A549 (cell line): ENCODE measurements around the gene RHBG. TPM values are rescaled to one million over a fixed set of nuclear protein-coding genes. Genes with fewer than 3 reads are reported as not detected.

Experiments
- ATAC-seq, 2 experiments: fragments of 200-7000 bp in 1 of 2; fragments of >200 bp in 1 of 2; cut with Nextera tagmentation in 1 of 2; cut with Tn5 transposase in 1 of 2; 3 replicates each; pipeline versions ENCODE4 v1.8.0 to v1.9.1; 2018 to 2020; ENCODE audit warnings: mild to moderate bottlenecking in 1 of 2, moderate library complexity in 1 of 2
- CTCF ChIA-PET: fragments of 300-600 bp; sonication (Branson Sonifier 250); formaldehyde crosslinking; extraction: SDS; loops from one replicate; lab custom pipeline; 2021; ENCODE audit warnings: antibody characterized with exemption, inconsistent platforms; lab: Yijun Ruan, JAX
- POLR2A ChIA-PET: fragments of 350-600 bp; formaldehyde crosslinking; extraction: SDS; loops from one replicate; lab custom pipeline; 2021; ENCODE audit warnings: antibody characterized with exemption, inconsistent platforms; lab: Yijun Ruan, JAX
- DNase-seq, 2 experiments: peaks; one replicate each; pipeline versions ENCODE4 v3.0.0 to v3.0.0-alpha.2; 2011 to 2016; ENCODE audit warnings: low read depth in 1 of 2, low spot score in 1 of 2
- FAIRE-seq: peaks from 2 replicates; lab custom pipeline; 2011; peaks lifted over from hg19 to GRCh38; lab: Jason Lieb, UNC
- H3K27ac ChIP-seq, 2 experiments: fragments of >200 bp; sonication (Bioruptor Twin); formaldehyde crosslinking; 3 replicates each; pipeline ENCODE4 v1.5.1; 2016 to 2017
- H3K4me1 ChIP-seq: fragments of >200 bp; sonication (Bioruptor Twin); formaldehyde crosslinking; 3 replicates; pipeline ENCODE4 v1.6.1; 2016
- H3K4me2 ChIP-seq: fragments of >200 bp; sonication (Bioruptor Twin); formaldehyde crosslinking; 3 replicates; pipeline ENCODE4 v1.6.1; 2016
- H3K4me3 ChIP-seq: fragments of >200 bp; sonication (Bioruptor Twin); formaldehyde crosslinking; 3 replicates; pipeline ENCODE4 v1.5.1; 2016
- H3K9me3 ChIP-seq: fragments of >200 bp; sonication (Bioruptor Twin); formaldehyde crosslinking; 3 replicates; pipeline ENCODE4 v1.6.1; 2016
- HEYL ChIP-seq: fragments of 250-450 bp; sonication (Bioruptor Pico); IDR thresholded peaks from 2 replicates; pipeline ENCODE4 v1.8.0; 2021; ENCODE audit warnings: mild to moderate bottlenecking, moderate library complexity
- HOXA7 ChIP-seq: fragments of 250-450 bp; sonication (Bioruptor Pico); IDR thresholded peaks from 2 replicates; pipeline ENCODE4 v1.5.0; 2020; ENCODE audit warnings: mild to moderate bottlenecking, moderate library complexity
- KDM1A ChIP-seq: fragments of 200-600 bp; sonication (generic); IDR thresholded peaks from 2 replicates; pipeline ENCODE4 v1.6.1; 2016; ENCODE audit warnings: low read depth, mild to moderate bottlenecking
- KDM5A ChIP-seq: fragments of 200-600 bp; sonication (generic); IDR thresholded peaks from 2 replicates; pipeline ENCODE4 v1.6.1; 2016; ENCODE audit warnings: antibody characterized with exemption, mild to moderate bottlenecking
- MAFK ChIP-seq: fragments of 450-650 bp; IDR thresholded peaks from 2 replicates; pipeline ENCODE4 v1.6.1; 2014; ENCODE audit not compliant: partially characterized antibody
- RAD21 ChIP-seq, 2 experiments: fragments of >200 bp in 1 of 2; sonication (Bioruptor Twin) in 1 of 2; formaldehyde crosslinking in 1 of 2; IDR thresholded peaks in 1 of 2; conservative IDR thresholded peaks in 1 of 2; 2 replicates in 1 of 2; 3 replicates in 1 of 2; pipeline ENCODE4 v1.6.1; 2012 to 2018; ENCODE audit warnings: inconsistent platforms in 1 of 2
- RARB ChIP-seq: fragments of 250-450 bp; sonication (Bioruptor Pico); IDR thresholded peaks from 2 replicates; pipeline ENCODE4 v1.8.0; 2021; ENCODE audit warnings: mild to moderate bottlenecking, moderate library complexity
- RCOR1 ChIP-seq: fragments of 150-350 bp; IDR thresholded peaks from 2 replicates; pipeline ENCODE4 v1.6.1; 2014; ENCODE audit warnings: antibody characterized with exemption, low read length, low read depth
- RNF2 ChIP-seq: fragments of 200-600 bp; sonication (generic); IDR thresholded peaks from 2 replicates; pipeline ENCODE4 v1.6.1; 2016; ENCODE audit warnings: low read depth, mild to moderate bottlenecking, antibody characterized with exemption, moderate library complexity, borderline replicate concordance
- SMC3 ChIP-seq: fragments of >200 bp; sonication (Bioruptor Twin); formaldehyde crosslinking; IDR thresholded peaks from 3 replicates; pipeline ENCODE4 v1.6.1; 2018; ENCODE audit warnings: inconsistent platforms
- USF2 ChIP-seq: fragments of 450-650 bp; IDR thresholded peaks from 2 replicates; pipeline ENCODE4 v1.6.1; 2014; ENCODE audit warnings: antibody characterized with exemption
- ZSCAN20 ChIP-seq: fragments of 250-450 bp; sonication (Bioruptor Pico); IDR thresholded peaks from 2 replicates; pipeline ENCODE4 v1.8.0; 2022; ENCODE audit warnings: mild to moderate bottlenecking, moderate library complexity
- WGBS: methylation state at CpG from one replicate; pipeline ENCODE4 v1.1.6; 2017; ENCODE audit errors: missing lambda C conversion rate; 5-methylcytosine and 5-hydroxymethylcytosine counted together
- polyA plus RNA-seq, 4 experiments: library from polyadenylated mRNA; depleted of rRNA in 3 of 4; stranded (reverse); fragments of >200 nt; fragmentation: RNase III in 1 of 4; extraction: RNeasy Plus Mini Kit Qiagen cat#74134 plus additional on column Dnase treatment in 1 of 4; gene quantifications; 2 replicates in 3 of 4; 3 replicates in 1 of 4; pipeline ENCODE4 v1.2.3, GENCODE V29; 2011 to 2017
- TF ChIP-seq, protein P1 (sequence below): fragments of 200-600 bp; sonication (generic); IDR thresholded peaks from 2 replicates; pipeline ENCODE4 v1.6.1; 2016; ENCODE audit warnings: antibody characterized with exemption, mild to moderate bottlenecking, moderate library complexity
- TF ChIP-seq, protein P2 (sequence below): IDR thresholded peaks from 2 replicates; pipeline ENCODE4 v1.6.1; 2012; ENCODE audit warnings: low read depth, borderline replicate concordance
- TF ChIP-seq, protein P3 (sequence below): IDR thresholded peaks from 2 replicates; pipeline ENCODE4 v1.6.1; 2012
- TF ChIP-seq, protein P4 (sequence below): fragments of >200 bp; sonication (Bioruptor Twin); formaldehyde crosslinking; IDR thresholded peaks from 3 replicates; pipeline ENCODE4 v1.5.1; 2016

Gene RHBG
- polyA plus RNA-seq, 2 of the 4 experiments (the other 2 are of a cell fraction), result 0.06 TPM; not detected in 1

GRCh38 chr1:156379420-156380165, 10.6 kb downstream of the RHBG start:
- 12% methylated on average over 3 of the region's 3 CpGs for WGBS
- Histone ChIP-seq H3K4me1 (peaks cover 18% of the 10 kb centered on the region), H3K4me2 (peak overlapping the region; percentile 20), H3K9me3 (no peaks in the 10 kb centered on the region), H3K4me3 (no peak overlapping the region), H3K27ac (peak overlapping the region; percentile 23 to 62; a peak in 4 of 6 replicates)
- TF ChIP-seq RCOR1, result no peak
- no peak for TF ChIP-seq RNF2
- no peak for TF ChIP-seq RARB (CRISPR knock-in tag)
- TF ChIP-seq USF2, result no peak
- no peak for TF ChIP-seq ZSCAN20
- no peak for TF ChIP-seq HEYL (CRISPR knock-in tag)
- CTCF ChIA-PET, result interaction anchor here (0.5 to 31.5 kb wide), 10 partner anchors 10 to 343 kb away, joined by 3 to 543 read pairs (median 4); partner anchors contain the start of gene RHBG
- ATAC-seq (peak in 1 of 2 experiments; percentile 64; a peak in 3 of 6 replicates), DNase-seq (peak; percentile 50 to 58), FAIRE-seq (no peak)
- POLR2A ChIA-PET, result interaction anchor here (0.6 to 0.9 kb wide), 2 partner anchors 66 to 80 kb away, joined by 5 read pairs; no protein-coding TSS in a partner anchor

DNA sequence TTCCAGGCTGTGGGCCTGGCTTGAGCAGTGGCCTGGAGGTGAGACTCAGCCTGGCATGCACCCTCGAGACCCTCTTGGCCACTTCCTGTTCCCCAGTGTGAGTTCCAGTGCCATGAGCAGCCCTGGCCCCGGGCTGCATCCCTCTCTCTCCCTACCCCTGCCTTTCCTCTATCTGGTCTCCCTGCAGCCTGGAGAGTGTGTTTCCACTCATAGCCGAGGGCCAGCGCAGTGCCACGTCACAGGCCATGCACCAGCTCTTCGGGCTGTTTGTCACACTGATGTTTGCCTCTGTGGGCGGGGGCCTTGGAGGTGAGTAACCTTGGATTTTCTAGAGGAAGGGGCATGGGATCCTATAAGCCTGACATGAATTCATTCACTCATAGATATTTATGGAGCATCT, 13.6 kb downstream of the RHBG start:
- no peak overlapping the region for H3K4me2 ChIP-seq
- peaks cover 8% of the 10 kb centered on the region for H3K4me1 ChIP-seq
- TF ChIP-seq, protein P1, sequence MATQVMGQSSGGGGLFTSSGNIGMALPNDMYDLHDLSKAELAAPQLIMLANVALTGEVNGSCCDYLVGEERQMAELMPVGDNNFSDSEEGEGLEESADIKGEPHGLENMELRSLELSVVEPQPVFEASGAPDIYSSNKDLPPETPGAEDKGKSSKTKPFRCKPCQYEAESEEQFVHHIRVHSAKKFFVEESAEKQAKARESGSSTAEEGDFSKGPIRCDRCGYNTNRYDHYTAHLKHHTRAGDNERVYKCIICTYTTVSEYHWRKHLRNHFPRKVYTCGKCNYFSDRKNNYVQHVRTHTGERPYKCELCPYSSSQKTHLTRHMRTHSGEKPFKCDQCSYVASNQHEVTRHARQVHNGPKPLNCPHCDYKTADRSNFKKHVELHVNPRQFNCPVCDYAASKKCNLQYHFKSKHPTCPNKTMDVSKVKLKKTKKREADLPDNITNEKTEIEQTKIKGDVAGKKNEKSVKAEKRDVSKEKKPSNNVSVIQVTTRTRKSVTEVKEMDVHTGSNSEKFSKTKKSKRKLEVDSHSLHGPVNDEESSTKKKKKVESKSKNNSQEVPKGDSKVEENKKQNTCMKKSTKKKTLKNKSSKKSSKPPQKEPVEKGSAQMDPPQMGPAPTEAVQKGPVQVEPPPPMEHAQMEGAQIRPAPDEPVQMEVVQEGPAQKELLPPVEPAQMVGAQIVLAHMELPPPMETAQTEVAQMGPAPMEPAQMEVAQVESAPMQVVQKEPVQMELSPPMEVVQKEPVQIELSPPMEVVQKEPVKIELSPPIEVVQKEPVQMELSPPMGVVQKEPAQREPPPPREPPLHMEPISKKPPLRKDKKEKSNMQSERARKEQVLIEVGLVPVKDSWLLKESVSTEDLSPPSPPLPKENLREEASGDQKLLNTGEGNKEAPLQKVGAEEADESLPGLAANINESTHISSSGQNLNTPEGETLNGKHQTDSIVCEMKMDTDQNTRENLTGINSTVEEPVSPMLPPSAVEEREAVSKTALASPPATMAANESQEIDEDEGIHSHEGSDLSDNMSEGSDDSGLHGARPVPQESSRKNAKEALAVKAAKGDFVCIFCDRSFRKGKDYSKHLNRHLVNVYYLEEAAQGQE, result no peak
- TF ChIP-seq KDM1A (no peak), USF2 (no peak), HOXA7 (CRISPR knock-in tag) (no peak), KDM5A (no peak)
- TF ChIP-seq, protein P2, sequence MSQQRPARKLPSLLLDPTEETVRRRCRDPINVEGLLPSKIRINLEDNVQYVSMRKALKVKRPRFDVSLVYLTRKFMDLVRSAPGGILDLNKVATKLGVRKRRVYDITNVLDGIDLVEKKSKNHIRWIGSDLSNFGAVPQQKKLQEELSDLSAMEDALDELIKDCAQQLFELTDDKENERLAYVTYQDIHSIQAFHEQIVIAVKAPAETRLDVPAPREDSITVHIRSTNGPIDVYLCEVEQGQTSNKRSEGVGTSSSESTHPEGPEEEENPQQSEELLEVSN, result no peak
- TF ChIP-seq, protein P3, sequence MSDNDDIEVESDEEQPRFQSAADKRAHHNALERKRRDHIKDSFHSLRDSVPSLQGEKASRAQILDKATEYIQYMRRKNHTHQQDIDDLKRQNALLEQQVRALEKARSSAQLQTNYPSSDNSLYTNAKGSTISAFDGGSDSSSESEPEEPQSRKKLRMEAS, result no peak
- CTCF ChIA-PET, result interaction anchor here (0.6 to 31.5 kb wide), 13 partner anchors 18 to 314 kb away, joined by 3 to 543 read pairs (median 10); partner anchors contain the start of gene RHBG
- no peak overlapping the region for H3K4me3 ChIP-seq
- FAIRE-seq (no peak), ATAC-seq (peak; percentile 14 to 31; a peak in 3 of 6 replicates), DNase-seq (no peak)
- POLR2A ChIA-PET, result no interaction called here
- H3K9me3 ChIP-seq, result no peaks in the 10 kb centered on the region
- H3K27ac ChIP-seq, result no peak overlapping the region
- 47% methylated on average over 7 of the region's 7 CpGs for WGBS

DNA sequence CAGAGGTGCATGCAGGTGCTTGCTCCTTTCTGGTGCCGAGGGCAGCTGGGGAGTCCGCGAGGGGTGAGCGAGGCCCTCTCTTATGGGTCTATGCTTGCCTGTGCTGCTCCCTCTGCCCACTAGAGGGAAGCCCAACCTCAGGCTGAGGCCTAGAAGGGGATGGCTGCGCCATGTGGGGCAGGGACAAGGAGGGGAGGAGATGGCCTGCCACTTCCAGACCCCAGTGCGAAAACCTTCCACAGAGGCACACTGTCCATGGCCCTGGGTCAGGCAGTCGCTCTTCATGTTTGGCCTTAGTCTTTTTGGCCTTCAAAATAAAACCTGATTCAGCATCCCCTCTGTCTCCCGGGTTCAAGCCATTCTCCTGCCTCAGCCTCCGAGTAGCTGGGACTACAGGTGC, 14.0 kb downstream of the RHBG start:
- no peak overlapping the region for H3K4me2 ChIP-seq
- ATAC-seq (peak; percentile 90 to 95), FAIRE-seq (no peak), DNase-seq (peak; percentile 75 to 88)
- H3K4me3 ChIP-seq, result no peak overlapping the region
- TF ChIP-seq MAFK, result peak; percentile 48
- peak; percentile 85 to 92 for TF ChIP-seq RAD21 (conservative IDR thresholded peaks at IDR 0.05 in 1 of 2, IDR thresholded peaks at IDR 0.05 in 1 of 2)
- no peak for TF ChIP-seq ZSCAN20
- TF ChIP-seq, protein P4, sequence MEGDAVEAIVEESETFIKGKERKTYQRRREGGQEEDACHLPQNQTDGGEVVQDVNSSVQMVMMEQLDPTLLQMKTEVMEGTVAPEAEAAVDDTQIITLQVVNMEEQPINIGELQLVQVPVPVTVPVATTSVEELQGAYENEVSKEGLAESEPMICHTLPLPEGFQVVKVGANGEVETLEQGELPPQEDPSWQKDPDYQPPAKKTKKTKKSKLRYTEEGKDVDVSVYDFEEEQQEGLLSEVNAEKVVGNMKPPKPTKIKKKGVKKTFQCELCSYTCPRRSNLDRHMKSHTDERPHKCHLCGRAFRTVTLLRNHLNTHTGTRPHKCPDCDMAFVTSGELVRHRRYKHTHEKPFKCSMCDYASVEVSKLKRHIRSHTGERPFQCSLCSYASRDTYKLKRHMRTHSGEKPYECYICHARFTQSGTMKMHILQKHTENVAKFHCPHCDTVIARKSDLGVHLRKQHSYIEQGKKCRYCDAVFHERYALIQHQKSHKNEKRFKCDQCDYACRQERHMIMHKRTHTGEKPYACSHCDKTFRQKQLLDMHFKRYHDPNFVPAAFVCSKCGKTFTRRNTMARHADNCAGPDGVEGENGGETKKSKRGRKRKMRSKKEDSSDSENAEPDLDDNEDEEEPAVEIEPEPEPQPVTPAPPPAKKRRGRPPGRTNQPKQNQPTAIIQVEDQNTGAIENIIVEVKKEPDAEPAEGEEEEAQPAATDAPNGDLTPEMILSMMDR, result peak; percentile 76
- TF ChIP-seq SMC3, result peak; percentile 74
- TF ChIP-seq, protein P3, result 0 out of 2 replicates have a peak, but pooled peaks have one; percentile 38
- H3K9me3 ChIP-seq, result no peaks in the 10 kb centered on the region
- ChIA-PET POLR2A (no interaction called here), CTCF (interaction anchor here (0.6 to 31.5 kb wide), 17 partner anchors 18 to 237 kb away, joined by 3 to 543 read pairs (median 4); partner anchors contain the start of genes GPATCH4 and RHBG)
- H3K27ac ChIP-seq, result 0 out of 6 replicates have a peak overlapping the region, but pooled peaks of 1 of the 2 experiments have one; percentile 47
- 33% methylated on average over 8 of the region's 9 CpGs for WGBS
- peaks cover 8% of the 10 kb centered on the region for H3K4me1 ChIP-seq
